NB4 (cell line): ENCODE measurements around the gene TRA2A.

Source experiments
- CTCF ChIP-seq: IDR thresholded peaks from one replicate; pipeline ENCODE4 v1.5.1; 2012; ENCODE audit warnings: low read depth, low read length
- POLR2A ChIP-seq: IDR thresholded peaks from 2 replicates; pipeline ENCODE4 v1.6.1; 2011; ENCODE audit warnings: mild to moderate bottlenecking; ENCODE audit not compliant: insufficient read length; ENCODE audit errors: extremely low read depth

GRCh38 chr7:23470330-23471105 lies 61.3 kb downstream of the TRA2A start, which contains the start of gene IGF2BP3:
- no peak for TF ChIP-seq CTCF
- TF ChIP-seq POLR2A = peak; percentile 85
